Heart right ventricle (tissue), 16 donors: ENCODE data around the gene TWSG1. TPM values are rescaled to one million over a fixed set of nuclear protein-coding genes. Genes with fewer than 3 reads are reported as not detected.

Experiments
- ATAC-seq, 8 donors: fragments of 200-7000 bp; cut with Tn5 transposase; one replicate each; pipeline ENCODE4 v1.9.1; 2020; ENCODE audit warnings: mild to moderate bottlenecking in 8 of 8, moderate library complexity in 8 of 8, moderate number of reproducible peaks in 1 of 8
- DNase-seq, 2 donors: peaks; one replicate each; pipeline ENCODE4 v3.0.0-alpha.2; 2020
- H3K27ac ChIP-seq, 10 donors: fragments of 200-600 bp; sonication (generic) in 2 of 10; one replicate each; pipeline versions ENCODE4 v1.5.0 to v1.8.0; 2020 to 2022; ENCODE audit warnings: mild to moderate bottlenecking in 3 of 10
- H3K27me3 ChIP-seq, 7 donors: fragments of 200-600 bp; one replicate each; pipeline ENCODE4 v1.8.0; 2021 to 2022; ENCODE audit warnings: mild to moderate bottlenecking in 2 of 7
- H3K36me3 ChIP-seq, 9 donors: fragments of 200-600 bp; sonication (generic) in 1 of 9; one replicate each; pipeline versions ENCODE4 v1.5.0 to v1.8.0; 2020 to 2022; ENCODE audit warnings: mild to moderate bottlenecking in 2 of 9
- H3K4me1 ChIP-seq, 9 donors: fragments of 200-600 bp; sonication (generic) in 1 of 9; one replicate each; pipeline versions ENCODE4 v1.5.0 to v1.8.0; 2020 to 2022; ENCODE audit warnings: mild to moderate bottlenecking in 4 of 9
- H3K4me3 ChIP-seq, 10 donors: fragments of 200-600 bp; sonication (generic) in 2 of 10; one replicate each; pipeline versions ENCODE4 v1.5.0 to v1.8.0; 2020 to 2022; ENCODE audit warnings: mild to moderate bottlenecking in 7 of 10, moderate library complexity in 2 of 10
- H3K9me3 ChIP-seq, 11 donors: fragments of 200-600 bp in 10 of 11; sonication (generic) in 2 of 11; one replicate each; pipeline versions ENCODE4 v1.5.0 to v1.8.0; 2013 to 2022; ENCODE audit warnings: mild to moderate bottlenecking in 2 of 11, control low read depth in 1 of 11, moderate library complexity in 1 of 11
- CTCF ChIP-seq, 9 donors: fragments of 200-600 bp; sonication (generic) in 2 of 9; IDR thresholded peaks; one replicate each; pipeline versions ENCODE4 v1.5.0 to v1.8.0; 2021 to 2022; ENCODE audit warnings: antibody characterized with exemption in 9 of 9, mild to moderate bottlenecking in 5 of 9, moderate library complexity in 1 of 9
- WGBS, 2 donors: extraction: QIAGEN DNeasy Blood & Tissue Kit; methylation state at CpG; one replicate each; pipeline ENCODE4 v1.1.7; 2013; ENCODE audit warnings: inconsistent platforms in 1 of 2; 5-methylcytosine and 5-hydroxymethylcytosine counted together
- intact Hi-C, 10 donors: fragments of 100-400 bp; cut with DNase I; formaldehyde crosslinking; loops; one replicate each; pipeline versions ENCODE4 v1.11.1 to v1.14.2; 2022
- polyA plus RNA-seq, 2 donors: library from polyadenylated mRNA; stranded (reverse); fragments of 200-250 nt; gene quantifications; one replicate each; pipeline ENCODE4 v1.2.3, GENCODE V29; 2013
- total RNA-seq, 10 donors: library from RNA; stranded (reverse); fragmentation: NEBNext Ultra II Directional in 3 of 10; extraction: Animal tissue kit (Norgen Biotek cat#: 25700) in 3 of 10; gene quantifications; one replicate each; pipeline versions ENCODE4 v1.2.1 to v1.2.4, GENCODE V29; 2021 to 2023
- donor health status: Arrhythmogenic right ventricular cardiomyopathy.
- donor health status: ischemic (EF 13 %, LVEDD 7.1; RV severe dilation, severe dysfunction).
- donor health status: healthy with polysubstance abuse.
- donor health status: DM: no; HTN: yes; CAD: no.
- donor health status: DM: no; HTN: no; CAD: no.
- donor health status: ischemic (EF 25% LVEDD 6.9; RV normal size, moderate dysfunction).
- donor health status: ischemic (EF 25% LVEDD 5.7; RV mildly dilated, moderate dysfunction).
- donor health status: healthy.
- donor health status: DM: yes; HTN: yes; CAD: no.
- donor health status: Ischemic cardiomyopathy.
- donor health status: ischemic (EF 35%, LVEDD 5.7; RV mildly dilated, moderate dysfunction).
- donor health status: nonischemic (EF 11% LVEDD 7.7; RV severe dilation, severe dysfunction).
- donor health status: DM: yes; HTN: yes; CAD: no.
- donor health status: PGD.
- donor health status: ischemic (EF 29% LVEDD 5.4; RV normal size, mild dysfunction).
- donor health status: nonischemic (EF 23%, LVEDD 6.1; RV moderate dilation, normal function).

The TWSG1 gene
- total and polyA plus RNA-seq, 12 donors = 6.6 to 15.0 (median 11.2) TPM

GRCh38 chr18:9340472-9340871, 5.9 kb downstream of the TWSG1 start:
- Histone ChIP-seq H3K27ac (no peak overlapping the region), H3K4me3 (no peak overlapping the region), H3K27me3 (no peaks in the 10 kb centered on the region), H3K4me1 (peaks cover 0 to 15% (median 7%) of the 10 kb centered on the region in 9 donors), H3K36me3 (peaks cover 0 to 70% (median 19%) of the 10 kb centered on the region in 9 donors), H3K9me3 (peaks cover 0 to 6% (median 0%) of the 10 kb centered on the region in 11 donors)
- DNase-seq = no peak
- no peak for ATAC-seq
- intact Hi-C loops = no loop called here
- no peak for TF ChIP-seq CTCF (IDR thresholded peaks at IDR 0.05)
- 95 to 96% methylated on average over 6 of the region's 6 CpGs for WGBS, 2 donors

GRCh38 chr18:9343577-9343976, 9.0 kb downstream of the TWSG1 start:
- DNase-seq (no peak), ATAC-seq (no peak)
- peaks cover 0 to 6% (median 0%) of the 10 kb centered on the region in 11 donors for H3K9me3 ChIP-seq
- no peak for TF ChIP-seq CTCF (IDR thresholded peaks at IDR 0.05)
- H3K27ac ChIP-seq = no peak overlapping the region
- H3K4me1 ChIP-seq = peaks cover 0 to 11% (median 5%) of the 10 kb centered on the region in 9 donors
- peaks cover 0 to 68% (median 13%) of the 10 kb centered on the region in 9 donors for H3K36me3 ChIP-seq
- H3K27me3 ChIP-seq = no peaks in the 10 kb centered on the region
- intact Hi-C loops = no loop called here
- no peak overlapping the region for H3K4me3 ChIP-seq

- Histone ChIP-seq H3K27ac (no peak overlapping the region), H3K9me3 (peaks cover 0 to 6% (median 0%) of the 10 kb centered on the region in 11 donors), H3K4me3 (no peak overlapping the region), H3K36me3 (peaks cover 0 to 38% (median 0%) of the 10 kb centered on the region in 9 donors), H3K4me1 (peaks cover 0 to 15% (median 5%) of the 10 kb centered on the region in 9 donors), H3K27me3 (no peaks in the 10 kb centered on the region)
- intact Hi-C loops = no loop called here
- ATAC-seq = no peak
- TF ChIP-seq CTCF (IDR thresholded peaks at IDR 0.05) = no peak
- 96 to 97% methylated on average over 2 of the region's 2 CpGs for WGBS, 2 donors
- DNase-seq = no peak
These were observed 12.2 kb downstream of the TWSG1 start for GRCh38 chr18:9346775-9347174.

- no peak for ATAC-seq
- Histone ChIP-seq H3K4me1 (peaks cover 0 to 15% (median 5%) of the 10 kb centered on the region in 9 donors), H3K36me3 (peaks cover 0 to 25% (median 0%) of the 10 kb centered on the region in 9 donors), H3K9me3 (peaks cover 0 to 6% (median 0%) of the 10 kb centered on the region in 11 donors), H3K4me3 (no peak overlapping the region), H3K27ac (no peak overlapping the region), H3K27me3 (no peaks in the 10 kb centered on the region)
- DNase-seq = no peak
- intact Hi-C loops = no loop called here
- WGBS, 2 donors = 57 to 61% methylated on average over 3 of the region's 3 CpGs
- no peak for TF ChIP-seq CTCF (IDR thresholded peaks at IDR 0.05)
These were observed 13.6 kb downstream of the TWSG1 start for GRCh38 chr18:9348079-9348671.
